Measurements from ENCODE around the gene CERS6.
"Not testable (repeated sequence)": the region's sequence is repeated elsewhere in the genome, so short reads cannot be mapped to it uniquely, and the experiment has no call there.

CERS6 gene

GRCh38 chr2:168773719-168774521 is 317.8 kb downstream of the CERS6 start:
- H3K27ac Mint-ChIP-seq, result no peak overlapping the region
- peaks cover 17% of the 10 kb centered on the region for H3K36me3 Mint-ChIP-seq
- H3K4me1 Mint-ChIP-seq (ENCODE audit: low read depth), result no peaks in the 10 kb centered on the region
- H3K4me3 Mint-ChIP-seq, result no peak overlapping the region
- H3K27me3 Mint-ChIP-seq, result no peaks in the 10 kb centered on the region
- H3K9me3 Mint-ChIP-seq (ENCODE audit: low read depth), result no peaks in the 10 kb centered on the region

- Mint-ChIP-seq H3K27ac (no peak overlapping the region), H3K27me3 (no peaks in the 10 kb centered on the region), H3K36me3 (peaks cover 10% of the 10 kb centered on the region), H3K4me1 (ENCODE audit: low read depth) (no peaks in the 10 kb centered on the region), H3K4me3 (no peak overlapping the region), H3K9me3 (ENCODE audit: low read depth) (no peaks in the 10 kb centered on the region)
Measured at GRCh38 chr2:168775837-168776236, 319.8 kb downstream of the CERS6 start.

DNA sequence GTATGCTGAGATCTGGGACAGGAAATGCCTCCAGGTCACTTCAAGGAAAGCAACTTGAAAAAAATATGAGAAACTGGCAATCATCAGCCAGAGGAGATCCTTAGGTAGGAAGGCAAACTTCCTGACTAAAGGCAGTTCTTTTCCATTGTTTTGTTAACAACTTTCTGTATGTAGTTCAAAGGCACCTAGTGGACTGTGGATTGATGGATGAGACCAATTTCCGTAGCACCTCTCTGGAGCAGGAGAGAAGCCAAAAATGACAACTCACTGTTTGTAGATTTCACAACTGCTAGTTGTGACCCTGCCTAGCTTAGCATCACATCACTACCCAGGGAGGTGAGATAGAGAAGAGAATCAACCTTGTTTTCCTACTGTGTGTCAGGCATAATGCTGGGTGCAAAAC is 324.6 kb downstream of the CERS6 start:
- H3K27me3 Mint-ChIP-seq, result no peaks in the 10 kb centered on the region
- no peak overlapping the region for H3K4me3 Mint-ChIP-seq
- no peaks in the 10 kb centered on the region for H3K4me1 Mint-ChIP-seq (ENCODE audit: low read depth)
- no peak overlapping the region for H3K27ac Mint-ChIP-seq
- peaks cover 2% of the 10 kb centered on the region for H3K36me3 Mint-ChIP-seq
- no peaks in the 10 kb centered on the region for H3K9me3 Mint-ChIP-seq (ENCODE audit: low read depth)

DNA sequence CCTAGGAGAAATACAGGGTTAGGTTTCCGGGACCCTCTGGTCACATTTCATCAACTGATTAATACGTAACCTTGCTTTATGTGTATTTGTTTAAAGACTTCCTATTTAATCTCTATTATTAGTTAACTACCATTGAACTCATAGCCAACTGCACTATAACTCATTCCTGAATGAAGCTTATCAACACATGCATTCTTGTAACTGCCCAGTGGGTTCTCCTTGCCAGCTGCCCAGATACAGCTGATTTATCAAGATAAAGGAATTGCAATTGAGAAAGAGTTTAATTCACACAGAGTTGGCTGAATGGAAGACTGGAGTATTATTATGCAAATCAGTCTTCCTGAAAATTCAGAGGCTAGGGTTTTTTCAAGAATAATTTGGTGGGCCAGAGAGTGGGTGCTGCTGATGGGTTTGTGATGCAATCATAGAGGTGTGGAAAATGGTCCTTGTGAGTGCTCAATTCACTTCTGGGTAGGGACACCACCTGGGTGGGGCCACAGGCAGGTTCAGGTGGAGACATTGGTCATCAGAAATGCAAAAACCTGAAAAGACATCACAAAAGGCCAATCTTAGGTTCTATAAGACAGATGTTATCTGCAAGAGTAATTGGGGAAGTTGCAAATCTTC is 325.2 kb downstream of the CERS6 start:
- Mint-ChIP-seq H3K9me3 (ENCODE audit: low read depth) (no peaks in the 10 kb centered on the region), H3K27ac (no peak overlapping the region), H3K27me3 (no peaks in the 10 kb centered on the region), H3K4me3 (no peak overlapping the region), H3K4me1 (ENCODE audit: low read depth) (no peaks in the 10 kb centered on the region), H3K36me3 (peaks cover 2% of the 10 kb centered on the region)

- Mint-ChIP-seq H3K4me3 (no peak overlapping the region), H3K27ac (no peak overlapping the region), H3K4me1 (ENCODE audit: low read depth) (no peaks in the 10 kb centered on the region), H3K27me3 (no peaks in the 10 kb centered on the region), H3K36me3 (peaks cover 2% of the 10 kb centered on the region), H3K9me3 (ENCODE audit: low read depth) (no peaks in the 10 kb centered on the region)
Measured at GRCh38 chr2:168782271-168782670, 326.2 kb downstream of the CERS6 start.

GRCh38 chr2:168784993-168785392 is 328.9 kb downstream of the CERS6 start:
- Mint-ChIP-seq H3K4me3 (no peak overlapping the region), H3K27me3 (no peaks in the 10 kb centered on the region), H3K4me1 (ENCODE audit: low read depth) (no peaks in the 10 kb centered on the region), H3K9me3 (ENCODE audit: low read depth) (no peaks in the 10 kb centered on the region), H3K27ac (no peak overlapping the region), H3K36me3 (peaks cover 2% of the 10 kb centered on the region)

- Mint-ChIP-seq H3K9me3 (ENCODE audit: low read depth) (no peaks in the 10 kb centered on the region), H3K4me1 (ENCODE audit: low read depth) (no peaks in the 10 kb centered on the region), H3K27me3 (no peaks in the 10 kb centered on the region), H3K36me3 (peaks cover 2% of the 10 kb centered on the region), H3K27ac (no peak overlapping the region), H3K4me3 (no peak overlapping the region)
Measured at GRCh38 chr2:168787098-168787781, 331.2 kb downstream of the CERS6 start.

DNA sequence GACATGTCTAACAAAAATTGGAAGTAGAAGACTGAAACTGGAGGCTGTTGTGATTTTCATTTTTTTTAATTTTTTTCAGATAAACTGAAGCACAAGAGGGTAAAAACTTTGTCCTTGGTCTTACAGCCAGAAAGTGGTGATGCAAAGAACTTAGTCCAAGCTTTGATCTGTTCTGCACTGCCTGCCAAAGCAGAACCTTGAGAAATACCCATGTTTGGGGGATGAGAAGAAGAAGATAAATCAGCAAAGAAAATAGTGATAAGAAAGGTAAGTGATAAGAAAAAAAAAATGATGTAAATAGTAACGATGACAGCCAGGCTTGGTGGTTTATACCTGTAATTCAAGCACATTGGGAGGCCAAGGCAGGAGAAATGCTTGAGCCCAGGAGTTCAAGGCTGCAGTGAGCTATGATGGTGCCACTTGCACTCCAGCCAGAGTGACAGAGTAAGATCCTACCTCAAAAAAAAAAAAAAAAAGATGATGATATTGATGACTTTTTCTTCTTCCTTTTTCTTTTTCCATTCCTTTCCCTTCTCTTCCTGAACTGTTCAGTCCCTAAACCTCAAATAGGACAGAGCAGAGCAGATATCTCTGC is 331.8 kb downstream of the CERS6 start:
- no peaks in the 10 kb centered on the region for H3K9me3 Mint-ChIP-seq (ENCODE audit: low read depth)
- H3K4me3 Mint-ChIP-seq, result no peak overlapping the region
- no peaks in the 10 kb centered on the region for H3K4me1 Mint-ChIP-seq (ENCODE audit: low read depth)
- no peaks in the 10 kb centered on the region for H3K27me3 Mint-ChIP-seq
- no peaks in the 10 kb centered on the region for H3K36me3 Mint-ChIP-seq
- H3K27ac Mint-ChIP-seq, result no peak overlapping the region

- Mint-ChIP-seq H3K4me1 (ENCODE audit: low read depth) (no peaks in the 10 kb centered on the region), H3K36me3 (no peaks in the 10 kb centered on the region), H3K4me3 (no peak overlapping the region), H3K27ac (no peak overlapping the region), H3K9me3 (ENCODE audit: low read depth) (no peaks in the 10 kb centered on the region), H3K27me3 (peaks cover 2% of the 10 kb centered on the region)
Measured at GRCh38 chr2:168789776-168790175, 333.7 kb downstream of the CERS6 start.

DNA sequence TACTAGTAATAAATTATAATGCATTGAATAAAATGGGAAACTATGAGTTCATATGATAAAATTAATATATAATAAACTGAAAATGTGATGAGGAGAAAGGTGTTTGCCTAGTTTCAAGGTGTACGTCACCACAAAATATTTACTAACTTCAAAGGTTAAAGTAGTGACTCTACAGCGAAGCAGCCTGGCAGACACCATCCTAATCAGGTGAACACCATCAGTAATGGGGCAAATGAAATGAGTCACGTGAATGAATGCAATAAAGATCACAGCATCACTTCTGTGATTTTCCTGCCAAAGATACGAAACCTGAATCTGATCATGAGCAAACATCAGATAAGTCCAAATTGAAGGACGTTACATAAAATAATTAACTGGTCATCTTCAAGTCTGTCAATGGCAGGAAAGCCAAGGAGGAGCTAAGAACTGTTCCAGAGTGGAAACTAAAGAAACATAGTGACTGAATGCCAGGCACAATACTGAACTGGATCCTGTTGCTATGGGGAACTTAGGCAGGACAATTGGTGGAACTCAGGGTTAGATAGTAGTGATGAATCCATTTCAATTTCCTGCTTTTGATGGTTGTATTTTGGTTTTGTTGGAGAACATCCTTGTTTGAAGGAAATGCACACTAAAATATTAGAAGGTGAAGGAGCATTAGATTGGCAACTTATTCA is 334.3 kb downstream of the CERS6 start:
- Mint-ChIP-seq H3K36me3 (no peaks in the 10 kb centered on the region), H3K27ac (no peak overlapping the region), H3K4me1 (ENCODE audit: low read depth) (no peaks in the 10 kb centered on the region), H3K27me3 (peaks cover 2% of the 10 kb centered on the region), H3K4me3 (no peak overlapping the region), H3K9me3 (ENCODE audit: low read depth) (no peaks in the 10 kb centered on the region)

DNA sequence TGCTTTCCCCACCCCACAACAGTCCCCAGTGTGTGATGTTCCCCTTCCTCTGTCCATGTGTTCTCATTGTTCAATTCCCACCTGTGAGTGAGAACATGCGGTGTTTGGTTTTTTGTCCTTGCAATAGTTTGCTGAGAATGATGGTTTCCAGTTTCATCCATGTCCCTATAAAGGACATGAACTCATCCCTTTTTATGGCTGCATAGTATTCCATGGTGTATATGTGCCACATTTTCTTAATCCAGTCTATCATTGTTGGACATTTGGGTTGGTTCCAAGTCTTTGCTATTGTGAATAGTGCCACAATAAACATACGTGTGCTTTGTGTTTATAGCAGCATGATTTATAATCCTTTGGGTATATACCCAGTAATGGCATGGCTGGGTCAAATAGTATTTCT is 335.1 kb downstream of the CERS6 start:
- not testable (repeated sequence) for H3K36me3 Mint-ChIP-seq; H3K27me3 Mint-ChIP-seq; H3K4me1 Mint-ChIP-seq (ENCODE audit: low read depth)

GRCh38 chr2:168793596-168793995 is 337.5 kb downstream of the CERS6 start:
- H3K4me3 Mint-ChIP-seq, result no peak overlapping the region
- no peaks in the 10 kb centered on the region for H3K36me3 Mint-ChIP-seq
- no peak overlapping the region for H3K27ac Mint-ChIP-seq
- peaks cover 2% of the 10 kb centered on the region for H3K27me3 Mint-ChIP-seq
- H3K9me3 Mint-ChIP-seq (ENCODE audit: low read depth), result no peaks in the 10 kb centered on the region
- H3K4me1 Mint-ChIP-seq (ENCODE audit: low read depth), result no peaks in the 10 kb centered on the region

More for the DNA sequence above, 335.1 kb downstream of the CERS6 start:
- H3K4me3 Mint-ChIP-seq; H3K9me3 Mint-ChIP-seq (ENCODE audit: low read depth); H3K27ac Mint-ChIP-seq: not testable (repeated sequence)

DNA sequence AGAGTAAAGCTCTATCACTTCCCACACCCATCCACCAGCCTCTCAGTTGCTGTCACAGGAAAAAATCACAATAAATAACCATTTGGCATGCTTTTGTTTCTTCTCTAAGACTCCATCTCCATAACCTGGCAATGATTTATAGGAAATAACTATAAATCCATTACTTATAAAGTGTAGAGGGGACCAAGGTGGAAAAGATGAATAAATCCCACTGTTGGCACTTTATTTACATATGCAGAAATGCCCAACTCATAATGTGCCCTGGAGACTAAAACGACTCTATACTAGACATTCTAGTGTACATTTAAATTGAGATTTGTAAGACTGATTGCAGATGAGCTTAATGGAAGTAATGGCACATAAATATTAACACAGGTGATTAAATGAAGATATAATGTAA is 338.9 kb downstream of the CERS6 start:
- Mint-ChIP-seq H3K27me3 (peaks cover 2% of the 10 kb centered on the region), H3K36me3 (no peaks in the 10 kb centered on the region), H3K4me1 (ENCODE audit: low read depth) (no peaks in the 10 kb centered on the region), H3K27ac (no peak overlapping the region), H3K4me3 (no peak overlapping the region), H3K9me3 (ENCODE audit: low read depth) (no peaks in the 10 kb centered on the region)

DNA sequence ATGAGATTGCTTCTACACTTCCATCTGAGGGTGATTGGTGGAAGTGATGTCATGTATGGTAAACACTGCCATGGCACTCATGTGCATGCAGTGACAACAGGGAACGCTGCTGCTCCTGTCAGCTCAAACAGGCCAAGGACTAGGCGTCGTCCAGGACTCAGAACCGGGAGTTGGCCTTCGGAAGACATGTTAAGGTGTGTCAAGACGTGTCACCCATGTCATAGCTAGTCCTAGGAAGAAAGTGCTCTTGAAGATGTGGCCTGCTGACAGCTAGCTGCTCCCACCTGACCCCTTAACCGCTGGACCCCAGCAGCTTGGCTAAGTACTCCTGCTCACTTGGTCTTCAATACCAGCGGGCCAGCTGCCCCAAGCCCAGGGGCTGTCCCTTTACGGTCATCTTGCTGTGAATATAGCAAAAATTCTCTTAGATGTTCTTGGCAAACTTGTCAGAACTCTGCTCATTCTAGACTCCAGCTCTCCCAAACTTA is 340.1 kb downstream of the CERS6 start:
- Mint-ChIP-seq H3K9me3 (ENCODE audit: low read depth) (no peaks in the 10 kb centered on the region), H3K27ac (no peak overlapping the region), H3K4me1 (ENCODE audit: low read depth) (no peaks in the 10 kb centered on the region), H3K27me3 (peaks cover 3% of the 10 kb centered on the region), H3K36me3 (no peaks in the 10 kb centered on the region), H3K4me3 (no peak overlapping the region)

Measured in activated naive CD8-positive, alpha-beta T cell (primary cell).